Activated naive CD8-positive, alpha-beta T cell treated with anti-CD3 and anti-CD28 coated beads for 36 hours (primary cell): ENCODE data around the gene HSPBP1. TPM values are rescaled to one million over a fixed set of nuclear protein-coding genes. Genes with fewer than 3 reads are reported as not detected.

Experiments
- DNase-seq: peaks from one replicate; pipeline ENCODE4 v3.0.0; 2021
- H3K27ac Mint-ChIP-seq: one replicate; pipeline ENCODE4 v1.8.0; 2022; ENCODE audit warnings: mild to moderate bottlenecking, moderate library complexity, mixed read lengths
- H3K27me3 Mint-ChIP-seq: one replicate; pipeline ENCODE4 v1.8.0; 2022; ENCODE audit warnings: mild to moderate bottlenecking, mixed read lengths
- H3K36me3 Mint-ChIP-seq: one replicate; pipeline ENCODE4 v1.8.0; 2021; ENCODE audit warnings: mild to moderate bottlenecking, mixed read lengths
- H3K4me1 Mint-ChIP-seq: one replicate; pipeline ENCODE4 v1.8.0; 2021; ENCODE audit warnings: mixed read lengths
- H3K4me3 Mint-ChIP-seq: one replicate; pipeline ENCODE4 v1.8.0; 2022; ENCODE audit warnings: mild to moderate bottlenecking, moderate library complexity, mixed read lengths
- H3K9me3 Mint-ChIP-seq: one replicate; pipeline ENCODE4 v1.8.0; 2022; ENCODE audit warnings: mixed read lengths
- total RNA-seq, 2 experiments: library from RNA; stranded (reverse); gene quantifications; one replicate each; pipeline ENCODE4 v1.2.3, GENCODE V29; 2021

The HSPBP1 gene
- total RNA-seq, 2 experiments from 2014 or later = 68.0 to 69.7 TPM

DNA sequence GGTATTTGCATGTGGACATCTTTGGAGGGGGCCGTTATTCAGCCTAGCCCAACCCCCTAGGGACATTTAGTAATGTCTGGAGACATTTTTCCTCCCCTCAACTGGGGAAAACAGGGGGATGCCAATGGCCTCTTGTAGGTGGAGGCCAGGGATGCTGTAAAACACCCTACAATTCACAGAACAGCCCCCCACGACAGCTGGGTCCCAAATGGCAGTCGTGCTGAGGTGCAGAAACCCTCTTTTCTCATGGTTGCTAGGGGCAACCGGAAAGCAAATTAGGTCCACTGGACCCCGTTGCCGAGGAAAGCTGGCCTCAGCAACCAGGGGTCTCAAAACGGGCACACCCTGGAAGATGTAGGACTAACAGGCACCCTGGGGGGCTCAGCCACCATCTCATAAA is 30.6 kb upstream of the HSPBP1 start:
- no peak overlapping the region for H3K27ac Mint-ChIP-seq
- no peak for DNase-seq
- H3K27me3 Mint-ChIP-seq = no peaks in the 10 kb centered on the region
- H3K36me3 Mint-ChIP-seq = peaks cover 2% of the 10 kb centered on the region
- no peak overlapping the region for H3K4me3 Mint-ChIP-seq
- H3K9me3 Mint-ChIP-seq = no peaks in the 10 kb centered on the region
- no peaks in the 10 kb centered on the region for H3K4me1 Mint-ChIP-seq

DNA sequence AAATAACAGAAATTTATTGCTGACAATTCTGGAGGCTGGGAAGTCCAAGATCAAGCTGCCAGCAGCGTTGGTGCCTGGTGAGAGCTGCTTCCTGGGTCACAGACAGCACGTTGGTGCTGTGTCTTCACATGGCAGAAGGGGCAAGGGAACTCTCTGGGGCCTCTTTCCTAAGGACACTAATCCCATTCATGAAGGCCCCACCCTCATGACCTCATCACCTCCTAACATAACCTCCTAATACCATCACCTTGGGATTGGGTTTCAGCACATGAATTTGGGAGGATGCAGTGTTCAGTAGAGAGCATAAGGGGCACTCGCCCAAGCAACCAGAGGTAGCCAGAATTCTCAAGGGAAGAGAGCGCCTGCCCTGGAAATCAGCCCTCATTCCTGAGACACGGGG is 29.5 kb upstream of the HSPBP1 start:
- Mint-ChIP-seq H3K36me3 (peaks cover 5% of the 10 kb centered on the region), H3K4me3 (no peak overlapping the region), H3K27ac (no peak overlapping the region), H3K4me1 (no peaks in the 10 kb centered on the region), H3K9me3 (no peaks in the 10 kb centered on the region), H3K27me3 (no peaks in the 10 kb centered on the region)
- DNase-seq = no peak

DNA sequence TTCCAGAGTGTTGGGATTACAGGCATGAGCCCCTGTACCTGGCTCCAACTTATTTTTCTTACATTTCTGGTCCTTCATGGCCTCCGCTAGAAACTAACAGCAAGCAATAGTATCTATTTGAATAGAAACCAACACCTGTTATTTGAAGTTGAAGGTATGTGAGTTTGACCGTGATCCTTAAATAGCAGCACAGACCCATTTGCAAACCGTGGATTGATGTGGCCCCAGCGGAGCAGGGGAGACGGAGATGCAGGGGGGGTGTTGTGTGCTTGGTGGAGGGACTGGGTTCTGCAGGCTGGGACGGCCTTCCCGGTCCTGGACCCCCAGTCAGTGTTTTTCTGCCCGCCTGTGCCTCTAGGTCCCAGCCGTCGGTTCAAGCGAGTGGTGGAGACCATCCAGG is 28.4 kb upstream of the HSPBP1 start:
- Mint-ChIP-seq H3K4me3 (no peak overlapping the region), H3K27me3 (no peaks in the 10 kb centered on the region), H3K27ac (no peak overlapping the region), H3K4me1 (no peaks in the 10 kb centered on the region), H3K9me3 (no peaks in the 10 kb centered on the region), H3K36me3 (peaks cover 5% of the 10 kb centered on the region)
- DNase-seq = no peak

DNA sequence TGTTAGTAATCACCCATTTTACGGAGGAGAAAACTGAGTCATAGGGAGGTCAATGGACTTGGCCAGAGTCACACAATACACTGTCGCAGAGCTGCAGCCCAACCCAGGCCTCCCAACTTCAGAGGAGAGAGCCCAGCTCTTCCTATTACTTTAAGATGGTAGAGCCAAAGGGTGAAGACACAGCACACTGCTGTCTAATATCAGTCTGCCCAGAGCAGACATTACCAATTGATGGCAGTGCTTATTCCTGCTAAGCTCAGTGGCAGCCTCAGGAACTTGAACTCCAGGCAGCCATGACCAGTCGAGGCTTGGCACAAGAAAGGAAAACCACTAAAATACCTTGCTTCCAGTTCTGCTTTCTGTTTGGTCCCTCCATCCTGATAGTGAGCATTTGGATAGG is 26.8 kb upstream of the HSPBP1 start:
- DNase-seq = no peak
- Mint-ChIP-seq H3K4me3 (no peak overlapping the region), H3K27ac (no peak overlapping the region), H3K4me1 (peaks cover 4% of the 10 kb centered on the region), H3K27me3 (no peaks in the 10 kb centered on the region), H3K9me3 (no peaks in the 10 kb centered on the region), H3K36me3 (peaks cover 5% of the 10 kb centered on the region)

DNA sequence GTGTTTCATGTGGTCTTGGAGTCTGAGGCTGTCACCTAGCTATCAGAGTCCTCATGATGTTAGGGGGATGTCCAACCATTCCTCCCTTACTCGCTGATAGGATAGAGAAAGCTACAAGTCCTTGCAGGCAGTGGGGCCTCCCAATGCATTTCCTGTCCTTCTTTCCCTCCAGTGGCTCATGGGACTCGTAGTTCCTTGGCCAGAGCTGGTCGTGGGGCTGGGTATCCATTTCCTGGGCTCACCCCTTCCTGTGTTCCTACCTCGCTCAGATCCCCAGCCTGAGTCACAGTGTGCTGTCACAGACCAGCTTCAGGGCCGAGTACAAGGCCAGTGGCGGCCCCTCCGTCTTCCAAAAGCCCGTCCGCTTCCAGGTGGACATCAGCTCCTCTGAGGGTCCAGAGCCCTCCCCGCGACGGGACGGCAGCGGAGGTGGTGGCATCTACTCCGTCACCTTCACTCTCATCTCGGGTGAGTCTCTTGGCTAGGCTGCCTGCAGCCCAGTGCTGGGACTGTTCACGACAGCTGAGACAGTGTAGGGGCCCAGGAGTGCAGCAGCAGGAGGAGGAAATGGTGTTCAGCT is 26.2 kb upstream of the HSPBP1 start:
- H3K36me3 Mint-ChIP-seq = peaks cover 5% of the 10 kb centered on the region
- H3K27me3 Mint-ChIP-seq = no peaks in the 10 kb centered on the region
- H3K9me3 Mint-ChIP-seq = no peaks in the 10 kb centered on the region
- no peak overlapping the region for H3K27ac Mint-ChIP-seq
- DNase-seq = no peak
- H3K4me3 Mint-ChIP-seq = no peak overlapping the region
- H3K4me1 Mint-ChIP-seq = peaks cover 4% of the 10 kb centered on the region

DNA sequence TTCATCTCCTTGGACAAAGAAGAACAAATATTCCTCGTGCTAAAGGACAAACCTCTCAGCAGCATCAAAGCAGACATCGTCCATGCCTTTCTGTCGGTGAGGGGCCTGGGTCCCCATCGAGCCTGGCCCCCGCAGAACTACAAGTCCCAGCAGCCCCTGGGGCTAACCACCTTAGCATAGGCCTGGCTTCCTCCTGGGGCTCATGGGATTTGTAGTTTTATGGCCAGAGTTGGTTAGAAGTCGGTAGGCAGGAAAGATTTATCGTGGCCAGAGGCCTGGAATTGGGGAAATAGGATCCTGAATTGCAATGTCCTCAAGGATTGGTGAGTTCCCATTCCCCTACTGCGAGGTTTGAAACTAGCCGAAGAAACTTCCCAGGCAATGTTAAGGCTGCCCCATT is 25.6 kb upstream of the HSPBP1 start:
- Mint-ChIP-seq H3K4me3 (no peak overlapping the region), H3K27ac (no peak overlapping the region), H3K4me1 (peaks cover 4% of the 10 kb centered on the region), H3K27me3 (no peaks in the 10 kb centered on the region), H3K9me3 (no peaks in the 10 kb centered on the region), H3K36me3 (peaks cover 5% of the 10 kb centered on the region)
- DNase-seq = peak; percentile 44

DNA sequence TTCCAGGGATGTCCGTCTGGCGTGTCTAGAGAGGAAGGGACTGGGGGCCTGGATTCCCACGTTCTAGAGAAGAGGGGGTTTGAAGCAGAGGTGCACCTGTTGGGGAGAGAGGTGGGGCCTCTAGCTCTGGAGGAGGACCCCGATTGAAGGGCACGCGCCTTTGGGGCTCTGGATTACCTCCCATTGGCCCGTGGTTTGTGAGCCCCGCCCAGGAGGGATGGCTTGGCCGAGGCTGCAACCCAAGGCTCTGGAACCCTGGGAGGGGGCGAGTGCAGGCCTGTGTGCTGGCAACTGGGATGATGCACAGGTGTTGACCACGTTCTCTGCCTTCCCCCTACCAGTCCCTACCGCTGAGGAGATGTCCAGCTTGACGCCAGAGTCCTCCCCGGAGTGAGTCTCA is 25.1 kb upstream of the HSPBP1 start:
- no peaks in the 10 kb centered on the region for H3K27me3 Mint-ChIP-seq
- no peaks in the 10 kb centered on the region for H3K9me3 Mint-ChIP-seq
- DNase-seq = no peak
- H3K27ac Mint-ChIP-seq = no peak overlapping the region
- H3K4me3 Mint-ChIP-seq = no peak overlapping the region
- H3K4me1 Mint-ChIP-seq = peaks cover 4% of the 10 kb centered on the region
- peaks cover 5% of the 10 kb centered on the region for H3K36me3 Mint-ChIP-seq

DNA sequence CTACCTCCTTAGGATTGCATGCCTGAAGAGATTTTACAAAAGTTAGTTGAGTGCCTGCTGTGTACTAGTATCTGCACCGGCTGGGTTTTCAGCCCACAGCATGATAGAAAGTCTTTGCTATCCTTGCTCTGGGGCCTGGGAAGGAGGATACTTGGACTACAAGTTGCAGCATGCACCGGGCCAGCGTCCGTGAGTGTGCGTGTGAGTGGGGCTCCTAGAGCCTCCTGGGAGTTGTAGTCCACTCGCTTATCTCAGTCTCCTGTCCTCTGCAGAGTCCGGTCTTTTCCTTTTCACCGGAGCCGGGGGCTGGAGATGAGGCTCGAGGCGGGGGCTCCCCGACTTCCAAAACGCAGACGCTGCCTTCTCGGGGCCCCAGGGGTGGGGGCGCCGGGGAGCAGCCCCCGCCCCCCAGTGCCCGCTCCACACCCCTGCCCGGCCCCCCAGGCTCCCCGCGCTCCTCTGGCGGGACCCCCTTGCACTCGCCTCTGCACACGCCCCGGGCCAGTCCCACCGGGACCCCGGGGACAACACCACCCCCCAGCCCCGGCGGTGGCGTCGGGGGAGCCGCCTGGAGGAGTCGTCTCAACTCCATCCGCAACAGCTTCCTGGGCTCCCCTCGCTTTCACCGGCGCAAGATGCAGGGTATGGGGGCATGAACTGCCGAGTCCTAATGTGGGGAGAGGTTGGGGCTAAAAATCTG is 24.5 kb upstream of the HSPBP1 start:
- Mint-ChIP-seq H3K9me3 (no peaks in the 10 kb centered on the region), H3K4me3 (no peak overlapping the region), H3K4me1 (peaks cover 4% of the 10 kb centered on the region), H3K27ac (no peak overlapping the region), H3K36me3 (peaks cover 5% of the 10 kb centered on the region), H3K27me3 (no peaks in the 10 kb centered on the region)
- peak; percentile 38 for DNase-seq

DNA sequence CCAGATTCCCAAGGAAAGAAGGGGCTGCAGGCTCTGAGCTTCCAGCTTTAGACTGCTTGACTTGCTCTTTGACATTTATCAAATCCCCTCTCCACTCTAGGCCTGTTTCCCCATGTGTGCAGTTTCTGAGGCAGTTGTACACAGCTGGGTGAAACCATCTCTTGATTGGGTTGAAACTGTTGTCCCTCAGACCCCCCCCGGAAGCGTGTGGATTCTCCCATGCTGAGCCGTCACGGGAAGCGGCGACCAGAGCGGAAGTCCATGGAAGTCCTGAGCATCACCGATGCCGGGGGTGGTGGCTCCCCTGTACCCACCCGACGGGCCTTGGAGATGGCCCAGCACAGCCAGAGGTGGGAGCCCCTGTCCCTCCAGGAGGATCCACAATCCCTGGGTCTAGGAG is 23.6 kb upstream of the HSPBP1 start:
- H3K4me3 Mint-ChIP-seq = no peak overlapping the region
- H3K4me1 Mint-ChIP-seq = peaks cover 4% of the 10 kb centered on the region
- no peak overlapping the region for H3K27ac Mint-ChIP-seq
- H3K9me3 Mint-ChIP-seq = no peaks in the 10 kb centered on the region
- H3K36me3 Mint-ChIP-seq = peaks cover 5% of the 10 kb centered on the region
- H3K27me3 Mint-ChIP-seq = no peaks in the 10 kb centered on the region
- no peak for DNase-seq

DNA sequence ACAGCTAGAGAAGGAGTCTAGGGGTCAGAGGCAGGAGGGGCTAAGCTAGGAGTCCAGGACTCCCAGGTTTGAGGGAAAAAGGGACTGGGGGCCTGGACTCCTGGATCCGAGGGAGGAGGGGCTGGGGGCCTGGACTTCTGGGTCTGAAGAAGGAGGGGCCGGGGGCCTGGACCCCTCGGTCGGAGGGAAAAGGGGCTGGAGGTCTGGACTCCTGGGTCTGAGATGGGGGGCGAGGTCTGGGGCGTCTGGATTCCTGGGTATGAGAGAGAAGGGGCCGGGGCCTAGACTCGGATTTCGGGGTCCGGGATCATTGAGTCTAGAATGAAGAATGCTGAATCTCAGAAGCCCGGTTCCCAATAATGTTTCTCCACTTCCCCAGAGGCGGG is 22.4 kb upstream of the HSPBP1 start:
- peaks cover 4% of the 10 kb centered on the region for H3K4me1 Mint-ChIP-seq
- no peaks in the 10 kb centered on the region for H3K9me3 Mint-ChIP-seq
- peak overlapping the region; percentile 82 for H3K4me3 Mint-ChIP-seq
- H3K36me3 Mint-ChIP-seq = peaks cover 5% of the 10 kb centered on the region
- no peak for DNase-seq
- H3K27me3 Mint-ChIP-seq = no peaks in the 10 kb centered on the region
- peak overlapping the region; percentile 87 for H3K27ac Mint-ChIP-seq

DNA sequence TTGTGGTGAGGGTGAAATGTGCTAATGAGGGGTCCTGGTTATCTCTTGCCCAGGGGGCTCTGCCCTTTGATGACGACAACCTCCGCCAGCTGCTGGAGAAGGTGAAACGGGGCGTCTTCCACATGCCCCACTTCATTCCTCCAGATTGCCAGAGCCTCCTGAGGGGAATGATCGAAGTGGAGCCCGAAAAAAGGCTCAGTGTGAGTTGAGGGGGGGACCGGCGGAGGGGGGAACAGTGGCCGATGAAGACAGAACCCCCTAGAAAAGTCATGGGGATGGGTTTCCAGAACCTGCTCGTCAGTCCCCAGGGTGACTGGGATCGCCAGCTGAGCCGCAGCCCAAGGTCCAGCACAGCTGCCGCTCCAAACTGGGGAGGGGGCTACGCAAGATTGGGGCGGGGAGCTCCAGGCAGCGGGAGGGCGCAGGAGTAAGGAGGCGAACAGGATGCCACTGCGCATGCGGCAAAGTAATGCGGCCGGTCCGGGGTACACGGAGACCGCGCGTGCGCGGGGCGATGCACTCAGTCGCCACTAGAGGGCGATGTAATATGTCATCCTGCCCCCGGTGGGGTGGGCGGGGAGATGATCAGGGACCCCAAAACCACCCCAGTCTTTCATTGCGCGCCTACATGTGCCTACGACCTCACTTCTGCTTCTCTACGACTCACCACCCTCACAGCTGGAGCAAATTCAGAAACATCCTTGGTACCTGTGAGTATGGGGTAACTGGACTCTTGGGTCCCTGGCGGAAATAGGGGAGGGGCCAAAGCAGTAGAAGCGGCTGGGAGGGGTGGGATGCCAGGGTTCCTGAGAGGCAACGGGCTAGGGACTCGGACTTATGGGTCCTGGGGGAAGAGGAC is 21.8 kb upstream of the HSPBP1 start:
- DNase-seq = peak; percentile 93

DNA sequence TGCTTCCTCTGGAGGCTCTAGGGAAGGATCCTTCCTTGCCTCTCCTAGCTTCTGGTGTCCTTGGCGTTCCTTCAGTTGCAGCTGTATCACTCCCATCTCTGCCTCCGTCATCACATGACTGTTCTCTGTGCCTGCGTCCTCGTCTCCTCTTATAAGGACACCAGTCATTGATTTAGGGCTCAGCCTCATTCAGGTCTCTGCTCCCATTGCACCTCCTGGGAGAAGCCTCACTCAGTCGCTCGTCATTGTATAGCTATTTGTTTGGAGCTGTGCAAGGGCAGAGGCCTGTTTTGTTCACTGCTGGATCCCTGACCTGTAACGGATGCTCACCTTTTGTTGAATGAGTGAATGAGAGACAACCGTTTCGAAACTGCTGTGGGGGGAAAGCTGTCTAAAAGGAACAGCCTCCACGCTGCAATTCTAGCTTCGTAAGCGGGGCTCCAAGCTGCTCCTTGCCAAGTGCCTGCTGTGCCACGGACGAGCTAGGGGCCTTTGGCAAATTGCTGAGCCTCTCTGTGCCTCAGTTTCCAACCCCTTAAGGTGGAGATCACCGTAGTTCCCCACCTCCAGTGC is 21.1 kb upstream of the HSPBP1 start:
- no peaks in the 10 kb centered on the region for H3K9me3 Mint-ChIP-seq
- peaks cover 6% of the 10 kb centered on the region for H3K4me1 Mint-ChIP-seq
- H3K27ac Mint-ChIP-seq = no peak overlapping the region
- no peak for DNase-seq
- no peaks in the 10 kb centered on the region for H3K27me3 Mint-ChIP-seq
- H3K36me3 Mint-ChIP-seq = peaks cover 2% of the 10 kb centered on the region
- H3K4me3 Mint-ChIP-seq = peak overlapping the region; percentile 82

More for the DNA sequence above, 21.8 kb upstream of the HSPBP1 start:
- Mint-ChIP-seq H3K27me3 (no peaks in the 10 kb centered on the region), H3K4me3 (peak overlapping the region; percentile 82), H3K4me1 (peaks cover 4% of the 10 kb centered on the region), H3K9me3 (no peaks in the 10 kb centered on the region), H3K27ac (peak overlapping the region; percentile 87), H3K36me3 (peaks cover 5% of the 10 kb centered on the region)

DNA sequence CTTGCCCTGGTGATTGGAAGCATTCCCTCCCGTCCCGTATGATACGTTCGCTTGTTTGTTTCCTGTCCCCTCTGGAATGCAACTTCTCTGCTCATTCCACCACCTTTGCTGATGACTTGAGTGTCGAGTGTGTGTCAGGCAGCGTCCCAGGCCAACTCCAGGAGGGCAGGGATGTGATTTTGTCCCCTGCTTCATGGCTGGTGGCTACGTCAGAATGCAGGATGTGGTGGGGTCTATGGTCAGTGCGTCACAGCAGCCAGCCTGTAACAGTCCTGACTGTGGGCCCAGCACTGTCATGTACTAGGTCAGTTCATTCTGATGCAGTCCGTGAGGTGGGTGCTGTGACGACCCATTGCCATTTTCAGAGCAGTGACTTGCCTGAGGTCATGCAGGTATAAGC is 20.1 kb upstream of the HSPBP1 start:
- DNase-seq = no peak
- Mint-ChIP-seq H3K36me3 (no peaks in the 10 kb centered on the region), H3K9me3 (no peaks in the 10 kb centered on the region), H3K4me1 (peaks cover 7% of the 10 kb centered on the region), H3K27me3 (no peaks in the 10 kb centered on the region), H3K4me3 (no peak overlapping the region), H3K27ac (no peak overlapping the region)

DNA sequence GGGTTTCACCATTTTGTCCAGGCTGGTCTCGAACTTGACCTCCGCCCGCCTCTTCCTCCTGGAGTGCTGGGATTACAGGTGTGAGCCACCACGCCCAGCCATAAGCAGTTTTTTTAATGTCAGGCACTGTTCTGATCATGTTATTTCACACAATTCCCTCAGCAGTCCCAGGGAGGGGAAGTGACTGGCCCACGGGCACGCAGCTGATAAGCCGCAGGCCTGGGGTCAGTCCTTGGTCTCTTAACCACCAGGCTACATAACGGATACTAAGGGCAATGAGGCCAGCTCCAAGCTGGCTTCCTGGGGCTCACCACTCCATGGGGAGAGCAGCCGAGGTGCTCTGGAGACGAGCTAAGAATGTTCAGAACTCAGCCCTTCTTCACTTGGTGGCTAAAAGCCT is 17.4 kb upstream of the HSPBP1 start:
- no peaks in the 10 kb centered on the region for H3K27me3 Mint-ChIP-seq
- DNase-seq = no peak
- no peaks in the 10 kb centered on the region for H3K9me3 Mint-ChIP-seq
- H3K27ac Mint-ChIP-seq = no peak overlapping the region
- H3K36me3 Mint-ChIP-seq = no peaks in the 10 kb centered on the region
- no peak overlapping the region for H3K4me3 Mint-ChIP-seq
- peaks cover 7% of the 10 kb centered on the region for H3K4me1 Mint-ChIP-seq

DNA sequence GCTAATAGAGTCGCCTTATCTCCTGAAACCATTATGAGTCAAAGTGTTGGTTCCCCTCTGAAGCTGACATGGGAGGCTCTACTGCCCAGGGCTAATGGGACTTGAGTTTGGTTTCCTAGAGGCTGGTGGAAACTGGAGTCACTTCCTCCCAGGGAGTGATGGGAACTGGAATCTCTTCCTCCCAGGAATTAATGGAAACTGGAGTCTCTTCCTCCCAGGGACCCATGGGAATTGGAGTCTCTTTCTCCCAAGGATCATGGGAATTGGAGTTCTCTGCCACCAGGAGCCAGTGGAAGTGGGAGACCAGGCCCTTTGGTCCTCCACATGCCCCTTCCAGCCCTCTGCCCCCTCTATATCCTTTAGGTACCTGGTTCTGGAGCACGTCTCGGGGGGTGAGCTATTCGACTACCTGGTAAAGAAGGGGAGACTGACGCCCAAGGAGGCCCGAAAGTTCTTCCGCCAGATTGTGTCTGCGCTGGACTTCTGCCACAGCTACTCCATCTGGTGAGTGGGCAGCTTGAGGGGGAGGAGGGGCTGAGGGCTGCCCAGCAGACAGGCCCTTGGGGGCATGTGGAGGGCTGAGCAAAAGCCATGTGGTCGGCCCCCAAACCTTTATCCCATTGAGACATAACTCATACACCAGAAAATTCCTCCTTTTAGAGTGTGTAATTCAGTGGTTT is 9.3 kb upstream of the HSPBP1 start:
- Mint-ChIP-seq H3K4me3 (no peak overlapping the region), H3K4me1 (peaks cover 4% of the 10 kb centered on the region), H3K36me3 (no peaks in the 10 kb centered on the region), H3K9me3 (no peaks in the 10 kb centered on the region), H3K27me3 (no peaks in the 10 kb centered on the region), H3K27ac (no peak overlapping the region)
- DNase-seq = no peak
